Panc1 (cell line): ENCODE measurements around the gene PARD6B.

Experiments
- POLR2AphosphoS5 ChIP-seq: IDR thresholded peaks from 2 replicates; pipeline ENCODE4 v1.6.1; 2012; ENCODE audit warnings: mild to moderate bottlenecking, low read depth, low read length, moderate library complexity
- TF ChIP-seq, protein P1 (sequence below): fragments of 450-650 bp; IDR thresholded peaks from 2 replicates; pipeline ENCODE4 v1.5.1; 2017; ENCODE audit warnings: mild to moderate bottlenecking

DNA sequence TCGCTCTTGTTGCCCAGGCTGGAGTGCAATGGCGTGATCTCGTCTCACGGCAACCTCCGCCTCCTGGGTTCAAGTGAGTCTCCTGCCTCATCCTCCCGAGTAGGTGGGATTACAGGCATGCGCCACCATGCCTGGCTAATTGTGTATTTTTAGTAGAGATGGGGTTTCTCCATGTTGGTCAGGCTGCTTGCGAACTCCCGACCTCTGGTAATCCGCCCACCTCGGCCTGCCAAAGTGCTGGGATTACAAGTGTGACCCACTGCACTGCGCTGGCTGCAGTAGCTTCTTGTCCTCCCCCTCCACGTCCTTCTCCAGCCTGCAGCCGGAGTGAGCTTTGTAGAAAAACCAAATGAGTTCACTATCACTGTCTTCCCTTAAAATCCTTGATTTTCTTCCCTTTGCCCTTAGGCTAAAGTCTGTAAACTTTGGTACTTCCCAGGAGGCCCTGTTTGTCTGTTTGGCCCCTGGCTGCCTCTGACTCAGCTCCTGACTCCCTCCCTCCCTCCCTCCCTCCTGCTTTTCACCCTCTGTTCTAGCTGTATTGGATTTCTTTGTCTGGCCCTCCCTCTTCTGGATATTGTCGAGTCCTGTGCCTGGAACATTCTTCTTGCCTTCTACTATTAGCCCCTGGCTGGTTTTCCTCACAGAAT, 12.9 kb downstream of the PARD6B start:
- TF ChIP-seq, protein P1, sequence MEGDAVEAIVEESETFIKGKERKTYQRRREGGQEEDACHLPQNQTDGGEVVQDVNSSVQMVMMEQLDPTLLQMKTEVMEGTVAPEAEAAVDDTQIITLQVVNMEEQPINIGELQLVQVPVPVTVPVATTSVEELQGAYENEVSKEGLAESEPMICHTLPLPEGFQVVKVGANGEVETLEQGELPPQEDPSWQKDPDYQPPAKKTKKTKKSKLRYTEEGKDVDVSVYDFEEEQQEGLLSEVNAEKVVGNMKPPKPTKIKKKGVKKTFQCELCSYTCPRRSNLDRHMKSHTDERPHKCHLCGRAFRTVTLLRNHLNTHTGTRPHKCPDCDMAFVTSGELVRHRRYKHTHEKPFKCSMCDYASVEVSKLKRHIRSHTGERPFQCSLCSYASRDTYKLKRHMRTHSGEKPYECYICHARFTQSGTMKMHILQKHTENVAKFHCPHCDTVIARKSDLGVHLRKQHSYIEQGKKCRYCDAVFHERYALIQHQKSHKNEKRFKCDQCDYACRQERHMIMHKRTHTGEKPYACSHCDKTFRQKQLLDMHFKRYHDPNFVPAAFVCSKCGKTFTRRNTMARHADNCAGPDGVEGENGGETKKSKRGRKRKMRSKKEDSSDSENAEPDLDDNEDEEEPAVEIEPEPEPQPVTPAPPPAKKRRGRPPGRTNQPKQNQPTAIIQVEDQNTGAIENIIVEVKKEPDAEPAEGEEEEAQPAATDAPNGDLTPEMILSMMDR: no peak; the same call in 1 of the 2 replicates
- TF ChIP-seq POLR2AphosphoS5: peak; percentile 45
